Mucosa of descending colon (tissue), 3 donors: ENCODE measurements around the gene TTC21B. TPM values are rescaled to one million over a fixed set of nuclear protein-coding genes. Genes with fewer than 3 reads are reported as not detected.

Experiments used
- ATAC-seq: fragments of 200-7000 bp; cut with Tn5 transposase; one replicate; pipeline ENCODE4 v1.9.1; 2020; ENCODE audit warnings: mild to moderate bottlenecking, moderate library complexity
- DNase-seq, 3 donors: peaks; one replicate each; pipeline ENCODE4 v3.0.0-alpha.2; 2020
- H3K36me3 ChIP-seq: fragments of 200-600 bp; one replicate; pipeline ENCODE4 v1.8.0; 2021; ENCODE audit warnings: low read depth, mild to moderate bottlenecking
- H3K4me1 ChIP-seq: fragments of 200-600 bp; one replicate; pipeline ENCODE4 v1.8.0; 2021; ENCODE audit warnings: low read depth, mild to moderate bottlenecking
- H3K4me3 ChIP-seq: fragments of 200-600 bp; one replicate; pipeline ENCODE4 v1.8.0; 2021; ENCODE audit warnings: mild to moderate bottlenecking
- H3K9me3 ChIP-seq: fragments of 200-600 bp; one replicate; pipeline ENCODE4 v1.8.0; 2021; ENCODE audit warnings: mild to moderate bottlenecking
- CTCF ChIP-seq: fragments of 200-600 bp; IDR thresholded peaks from one replicate; pipeline ENCODE4 v1.8.0; 2022; ENCODE audit warnings: antibody characterized with exemption, mild to moderate bottlenecking
- intact Hi-C, 2 donors: fragments of 100-400 bp; cut with DNase I in 1 of 2; cut with micrococcal nuclease in 1 of 2; formaldehyde crosslinking; loops; one replicate each; pipeline versions ENCODE4 v1.11.0 to v1.11.1; 2022; cut with DNase I, micrococcal nuclease
- total RNA-seq, 3 donors: library from RNA; stranded (reverse); fragmentation: NEBNext Ultra II Directional in 2 of 3; extraction: Animal tissue kit (Norgen Biotek cat#: 25700) in 2 of 3; gene quantifications; one replicate each; pipeline versions ENCODE4 v1.2.1 to v1.2.4, GENCODE V29; 2021 to 2023
- donor health status: DM: no; HTN: no; CAD: no; lungs with moderate emphysema.
- donor health status: DM: no; HTN: no; CAD: no.
- donor health status: DM: no; HTN: yes; CAD: no.

TTC21B gene
- total RNA-seq, 3 donors from 2014 or later, result 10.4 to 22.2 (median 17.2) TPM

GRCh38 chr2:165888171-165888570 is 65.4 kb downstream of the TTC21B start:
- H3K4me3 ChIP-seq, result no peak overlapping the region
- intact Hi-C loops, result loop anchor here in 1 of 2 donors (10.0 kb wide), 1 partner anchor 483 kb away; no protein-coding TSS in a partner anchor
- DNase-seq, result no peak
- no peaks in the 10 kb centered on the region for H3K4me1 ChIP-seq
- no peaks in the 10 kb centered on the region for H3K36me3 ChIP-seq
- ATAC-seq, result no peak
- TF ChIP-seq CTCF, result no peak
- no peaks in the 10 kb centered on the region for H3K9me3 ChIP-seq

- Histone ChIP-seq H3K4me1 (no peaks in the 10 kb centered on the region), H3K36me3 (no peaks in the 10 kb centered on the region), H3K4me3 (no peak overlapping the region), H3K9me3 (no peaks in the 10 kb centered on the region)
- no peak for ATAC-seq
- intact Hi-C loops, result loop anchor here in 1 of 2 donors (10.0 kb wide), 1 partner anchor 482 kb away; no protein-coding TSS in a partner anchor
- TF ChIP-seq CTCF, result no peak
- no peak for DNase-seq
Measured at GRCh38 chr2:165886487-165887146, 67.0 kb downstream of the TTC21B start.

- no peak for TF ChIP-seq CTCF
- Histone ChIP-seq H3K9me3 (no peaks in the 10 kb centered on the region), H3K36me3 (no peaks in the 10 kb centered on the region), H3K4me1 (no peaks in the 10 kb centered on the region), H3K4me3 (no peak overlapping the region)
- DNase-seq, result no peak
- no peak for ATAC-seq
- intact Hi-C loops, result loop anchor here in 1 of 2 donors (10.0 kb wide), 1 partner anchor 483 kb away; no protein-coding TSS in a partner anchor
Measured at GRCh38 chr2:165877565-165878550, 75.7 kb downstream of the TTC21B start.

GRCh38 chr2:165876712-165877111 is 76.9 kb downstream of the TTC21B start:
- H3K36me3 ChIP-seq, result no peaks in the 10 kb centered on the region
- TF ChIP-seq CTCF, result no peak
- H3K4me1 ChIP-seq, result no peaks in the 10 kb centered on the region
- no peak for DNase-seq
- intact Hi-C loops, result loop anchor here in 1 of 2 donors (10.0 kb wide), 1 partner anchor 482 kb away; no protein-coding TSS in a partner anchor
- ATAC-seq, result no peak
- no peaks in the 10 kb centered on the region for H3K9me3 ChIP-seq
- no peak overlapping the region for H3K4me3 ChIP-seq

- ATAC-seq, result no peak
Measured at GRCh38 chr2:165876269-165876668, 77.3 kb downstream of the TTC21B start.

More at GRCh38 chr2:165876269-165876668, 77.3 kb downstream of the TTC21B start:
- no peak for DNase-seq
- no peaks in the 10 kb centered on the region for H3K4me1 ChIP-seq
- no peak for TF ChIP-seq CTCF
- no peaks in the 10 kb centered on the region for H3K9me3 ChIP-seq
- H3K36me3 ChIP-seq, result no peaks in the 10 kb centered on the region
- H3K4me3 ChIP-seq, result no peak overlapping the region
- intact Hi-C loops, result loop anchor here in 1 of 2 donors (10.0 kb wide), 1 partner anchor 481 kb away; no protein-coding TSS in a partner anchor
